Measurements from ENCODE around the gene PIH1D2.
"Not testable (repeated sequence)": the region's sequence is repeated elsewhere in the genome, so short reads cannot be mapped to it uniquely, and the experiment has no call there.

PIH1D2 gene

GRCh38 chr11:112073941-112074811 is at the start of gene PIH1D2, which contains the start of gene NKAPD1:
Gene PIH1D2, minus strand, starts transcription at chr11:112074017. Its CDS starts 843 bp downstream, at chr11:112073174.
Gene NKAPD1, plus strand, starts transcription at chr11:112074299. Its CDS starts 1,276 bp downstream, at chr11:112075575.
- DNase-seq = peak; percentile 79

GRCh38 chr11:112123129-112123528 is 49.3 kb upstream of the PIH1D2 start:
- no peak for DNase-seq

- no peak for DNase-seq
These were observed 48.3 kb upstream of the PIH1D2 start for GRCh38 chr11:112121981-112122615.

GRCh38 chr11:112118176-112118575 is 44.4 kb upstream of the PIH1D2 start:
- DNase-seq = no peak

GRCh38 chr11:112115386-112115785 is 41.6 kb upstream of the PIH1D2 start:
- no peak for DNase-seq

GRCh38 chr11:112114460-112114859 is 40.6 kb upstream of the PIH1D2 start:
- no peak for DNase-seq

- DNase-seq = no peak
These were observed 40.0 kb upstream of the PIH1D2 start for GRCh38 chr11:112113539-112114457.

GRCh38 chr11:112106070-112106469 is 32.3 kb upstream of the PIH1D2 start:
- no peak for DNase-seq

GRCh38 chr11:112103446-112103845 is 29.6 kb upstream of the PIH1D2 start:
- no peak for DNase-seq

- DNase-seq = no peak
These were observed 26.6 kb upstream of the PIH1D2 start for GRCh38 chr11:112100462-112100861.

- no peak for DNase-seq
These were observed 24.1 kb upstream of the PIH1D2 start for GRCh38 chr11:112097734-112098528.

- no peak for DNase-seq
These were observed 22.4 kb upstream of the PIH1D2 start for GRCh38 chr11:112096194-112096593.

GRCh38 chr11:112095302-112095701 is 21.5 kb upstream of the PIH1D2 start:
- DNase-seq = not testable (repeated sequence)

- no peak for DNase-seq
These were observed 13.4 kb upstream of the PIH1D2 start for GRCh38 chr11:112087212-112087611.

GRCh38 chr11:112086422-112087191 is 12.8 kb upstream of the PIH1D2 start, which contains the start of the genes SDHD and TIMM8B:
Gene SDHD, plus strand, starts transcription at chr11:112086873. Its CDS starts 35 bp downstream, at chr11:112086908.
Gene TIMM8B, minus strand, starts transcription at chr11:112086756. Its CDS starts 33 bp downstream, at chr11:112086723.
- DNase-seq = peak; percentile 97

GRCh38 chr11:112085822-112086421 is 12.1 kb upstream of the PIH1D2 start:
- DNase-seq = no peak

GRCh38 chr11:112082729-112083128 is 8.9 kb upstream of the PIH1D2 start:
- no peak for DNase-seq

- DNase-seq = no peak
These were observed 10.9 kb downstream of the PIH1D2 start for GRCh38 chr11:112062923-112063322.

GRCh38 chr11:112058103-112058502 is 15.7 kb downstream of the PIH1D2 start:
- DNase-seq = no peak

GRCh38 chr11:112057170-112057569 is 16.6 kb downstream of the PIH1D2 start:
- no peak for DNase-seq

GRCh38 chr11:112051768-112052167 is 22.0 kb downstream of the PIH1D2 start:
- no peak for DNase-seq

All from CD4-positive, alpha-beta T cell treated with Interleukin-15 for 1 hour (primary cell).